ENCODE measurements around the gene SYCE3. TPM values are rescaled to one million over a fixed set of nuclear protein-coding genes. Genes with fewer than 3 reads are reported as not detected.
A peak's percentile ranks its signal among the peaks of the same experiment; 100 is the strongest.

Gene SYCE3
- total RNA-seq, 1 donor from 2014 or later = 0.71 TPM

- peak; percentile 58 for TF ChIP-seq CTCF (IDR thresholded peaks at IDR 0.05; ENCODE audit: insufficient read depth, low read length, poor library complexity, severe bottlenecking)
- Histone ChIP-seq H3K36me3 (ENCODE audit: control insufficient read depth, insufficient read depth, low read length) (no peaks in the 10 kb centered on the region), H3K27me3 (ENCODE audit: control insufficient read depth, insufficient read depth, low read length) (peaks cover 22% of the 10 kb centered on the region), H3K4me3 (ENCODE audit: low read depth, low read length) (no peak overlapping the region)
- peak; percentile 32 for DNase-seq (ENCODE audit: low read depth)
These were observed 13.4 kb upstream of the SYCE3 start for GRCh38 chr22:50576070-50576469.

GRCh38 chr22:50575426-50575941 lies 12.8 kb upstream of the SYCE3 start:
- Histone ChIP-seq H3K27me3 (ENCODE audit: control insufficient read depth, insufficient read depth, low read length) (peaks cover 22% of the 10 kb centered on the region), H3K36me3 (ENCODE audit: control insufficient read depth, insufficient read depth, low read length) (no peaks in the 10 kb centered on the region), H3K4me3 (ENCODE audit: low read depth, low read length) (no peak overlapping the region)
- no peak for DNase-seq (ENCODE audit: low read depth)
- TF ChIP-seq CTCF (IDR thresholded peaks at IDR 0.05; ENCODE audit: insufficient read depth, low read length, poor library complexity, severe bottlenecking) = no peak

GRCh38 chr22:50574383-50574755 lies 11.7 kb upstream of the SYCE3 start:
- no peaks in the 10 kb centered on the region for H3K36me3 ChIP-seq (ENCODE audit: control insufficient read depth, insufficient read depth, low read length)
- no peak for DNase-seq (ENCODE audit: low read depth)
- H3K27me3 ChIP-seq (ENCODE audit: control insufficient read depth, insufficient read depth, low read length) = peaks cover 22% of the 10 kb centered on the region
- TF ChIP-seq CTCF (IDR thresholded peaks at IDR 0.05; ENCODE audit: insufficient read depth, low read length, poor library complexity, severe bottlenecking) = no peak
- no peak overlapping the region for H3K4me3 ChIP-seq (ENCODE audit: low read depth, low read length)

- DNase-seq (ENCODE audit: low read depth) = no peak
- no peak for TF ChIP-seq CTCF (IDR thresholded peaks at IDR 0.05; ENCODE audit: insufficient read depth, low read length, poor library complexity, severe bottlenecking)
- H3K27me3 ChIP-seq (ENCODE audit: control insufficient read depth, insufficient read depth, low read length) = peaks cover 20% of the 10 kb centered on the region
- H3K36me3 ChIP-seq (ENCODE audit: control insufficient read depth, insufficient read depth, low read length) = no peaks in the 10 kb centered on the region
- H3K4me3 ChIP-seq (ENCODE audit: low read depth, low read length) = no peak overlapping the region
These were observed 11.0 kb upstream of the SYCE3 start for GRCh38 chr22:50573491-50574382.

- Histone ChIP-seq H3K4me3 (ENCODE audit: low read depth, low read length) (no peak overlapping the region), H3K36me3 (ENCODE audit: control insufficient read depth, insufficient read depth, low read length) (no peaks in the 10 kb centered on the region), H3K27me3 (ENCODE audit: control insufficient read depth, insufficient read depth, low read length) (peaks cover 12% of the 10 kb centered on the region)
- TF ChIP-seq CTCF (IDR thresholded peaks at IDR 0.05; ENCODE audit: insufficient read depth, low read length, poor library complexity, severe bottlenecking) = no peak
- no peak for DNase-seq (ENCODE audit: low read depth)
These were observed 10.2 kb upstream of the SYCE3 start for GRCh38 chr22:50572965-50573364.
